ENCODE results near the gene ZNF304. TPM values are rescaled to one million over a fixed set of nuclear protein-coding genes. Genes with fewer than 3 reads are reported as not detected.

The ZNF304 gene
- polyA plus RNA-seq, 1 donor (not counting 4 experiments of a cell fraction or from before 2014, with no cell fraction given) = 7.7 TPM

- peaks cover 41% of the 10 kb centered on the region for H3K79me2 ChIP-seq (ENCODE audit: control insufficient read depth, insufficient read depth, low read length)
- dilution Hi-C loops (cut with MboI; ENCODE audit: extremely low pct_ligation_motif_present, low sequenced_read_pairs) = no loop called here
Observed at GRCh38 chr19:57389730-57390598, 38.9 kb downstream of the ZNF304 start, which contains the start of gene ZNF548. ZNF548 (plus strand) TSS chr19:57389854; CDS start chr19:57390100, 246 bp downstream.

GRCh38 chr19:57395710-57396109, 44.6 kb downstream of the ZNF304 start:
- TF ChIP-seq EZH2 (IDR thresholded peaks at IDR 0.05; ENCODE audit: low read length) (no peak), CTCF (optimal IDR thresholded peaks at IDR 0.05 in 1 of 3, IDR thresholded peaks at IDR 0.05 in 1 of 3, conservative IDR thresholded peaks at IDR 0.05 in 1 of 3; ENCODE audit: extremely low read depth in 1 of 3, insufficient read depth in 2 of 3, low read length in 3 of 3) (no peak)
- Histone ChIP-seq H2AFZ (ENCODE audit: control insufficient read depth, low read length) (no peak overlapping the region), H3K9me1 (ENCODE audit: control insufficient read depth, extremely low read depth, insufficient read depth, low read length) (no peaks in the 10 kb centered on the region), H3K4me2 (ENCODE audit: control insufficient read depth, extremely low read depth, insufficient read depth, low read depth, low read length) (no peak overlapping the region), H3K27ac (ENCODE audit: control insufficient read depth, insufficient read depth, low read length) (no peak overlapping the region), H3K9me3 (ENCODE audit: control insufficient read depth, low read depth, low read length) (no peaks in the 10 kb centered on the region), H3K9ac (ENCODE audit: control insufficient read depth, extremely low read depth, insufficient read depth, low read length) (no peak overlapping the region), H3K4me3 (ENCODE audit: control insufficient read depth in 2 of 3, extremely low read depth in 1 of 3, insufficient read depth in 2 of 3, low read depth in 1 of 3, low read length in 3 of 3) (no peak overlapping the region), H3K27me3 (ENCODE audit: control insufficient read depth, extremely low read depth, insufficient read depth, low read length) (no peaks in the 10 kb centered on the region), H4K20me1 (ENCODE audit: control insufficient read depth, extremely low read depth, insufficient read depth, low read length) (no peaks in the 10 kb centered on the region), H3K79me2 (ENCODE audit: control insufficient read depth, insufficient read depth, low read length) (peaks cover 33% of the 10 kb centered on the region), H3K36me3 (ENCODE audit: control insufficient read depth in 2 of 2, extremely low read depth in 1 of 2, insufficient read depth in 2 of 2, low read length in 2 of 2) (peaks cover 12 to 21% of the 10 kb centered on the region in 2 experiments), H3K4me1 (ENCODE audit: control insufficient read depth, extremely low read depth, insufficient read depth, low read length) (no peaks in the 10 kb centered on the region)
- dilution Hi-C loops (cut with MboI; ENCODE audit: extremely low pct_ligation_motif_present, low sequenced_read_pairs) = no loop called here
- DNase-seq (ENCODE audit: low read depth, low spot score) (no peak), FAIRE-seq (no peak)

More at GRCh38 chr19:57389730-57390598, 38.9 kb downstream of the ZNF304 start, which contains the start of gene ZNF548:
- peak within 1 kb of the TSS; percentile 78 to 95 (median 83) for H3K4me3 ChIP-seq (ENCODE audit: control insufficient read depth in 2 of 3, extremely low read depth in 1 of 3, insufficient read depth in 2 of 3, low read depth in 1 of 3, low read length in 3 of 3)
- H3K9me3 ChIP-seq (ENCODE audit: control insufficient read depth, low read depth, low read length) = no peaks in the 10 kb centered on the region
- peak within 1 kb of the TSS; percentile 82 for H3K27ac ChIP-seq (ENCODE audit: control insufficient read depth, insufficient read depth, low read length)
- H3K27me3 ChIP-seq (ENCODE audit: control insufficient read depth, extremely low read depth, insufficient read depth, low read length) = no peaks in the 10 kb centered on the region
- FAIRE-seq (peak; percentile 97), DNase-seq (ENCODE audit: low read depth, low spot score) (peak; percentile 77)
- H3K9ac ChIP-seq (ENCODE audit: control insufficient read depth, extremely low read depth, insufficient read depth, low read length) = peak within 1 kb of the TSS; percentile 84
- H3K9me1 ChIP-seq (ENCODE audit: control insufficient read depth, extremely low read depth, insufficient read depth, low read length) = no peaks in the 10 kb centered on the region
- H2AFZ ChIP-seq (ENCODE audit: control insufficient read depth, low read length) = peak within 1 kb of the TSS; percentile 61
- peaks cover 0 to 4% of the 10 kb centered on the region in 2 experiments for H3K36me3 ChIP-seq (ENCODE audit: control insufficient read depth in 2 of 2, extremely low read depth in 1 of 2, insufficient read depth in 2 of 2, low read length in 2 of 2)
- H3K4me2 ChIP-seq (ENCODE audit: control insufficient read depth, extremely low read depth, insufficient read depth, low read depth, low read length) = peak within 1 kb of the TSS; percentile 91
- TF ChIP-seq CTCF (optimal IDR thresholded peaks at IDR 0.05 in 1 of 3, IDR thresholded peaks at IDR 0.05 in 1 of 3, conservative IDR thresholded peaks at IDR 0.05 in 1 of 3; ENCODE audit: extremely low read depth in 1 of 3, insufficient read depth in 2 of 3, low read length in 3 of 3) (peak in 2 of 3 experiments; percentile 12 to 25), EZH2 (IDR thresholded peaks at IDR 0.05; ENCODE audit: low read length) (no peak)
- no peaks in the 10 kb centered on the region for H3K4me1 ChIP-seq (ENCODE audit: control insufficient read depth, extremely low read depth, insufficient read depth, low read length)
- no peaks in the 10 kb centered on the region for H4K20me1 ChIP-seq (ENCODE audit: control insufficient read depth, extremely low read depth, insufficient read depth, low read length)

All from keratinocyte (primary cell).